IMR-90 (cell line): ENCODE results near the gene FBXW5. TPM values are rescaled to one million over a fixed set of nuclear protein-coding genes. Genes with fewer than 3 reads are reported as not detected.

ENCODE experiments used
- ATAC-seq: fragments of 200-7000 bp; cut with Tn5 transposase; 2 replicates; pipeline ENCODE4 v1.9.1; 2020; ENCODE audit warnings: low read depth, mild to moderate bottlenecking, moderate library complexity
- BruUV-seq: library from RNA; stranded (reverse); fragments of 400-500 nt; replicated peaks from 2 replicates; lab custom pipeline; 2021; lab: Mats Ljungman, UMichigan
- CTCF ChIA-PET: fragments of 300-600 bp; formaldehyde crosslinking; extraction: SDS; loops from one replicate; lab custom pipeline; 2021; ENCODE audit warnings: antibody characterized with exemption; lab: Yijun Ruan, JAX
- POLR2A ChIA-PET: fragments of 300-600 bp; sonication (Branson Sonifier 250); formaldehyde crosslinking; loops from one replicate; lab custom pipeline; 2022; ENCODE audit warnings: antibody characterized with exemption; ENCODE audit not compliant: unreplicated experiment; lab: Charles Lee
- DNase-seq: peaks from one replicate; pipeline ENCODE4 v3.0.0; 2013
- H2AFZ ChIP-seq: replicated peaks from 2 replicates; pipeline ENCODE3; 2013; ENCODE audit warnings: low read length, mild to moderate bottlenecking; ENCODE audit not compliant: poor library complexity
- H2AK5ac ChIP-seq: 2 replicates; pipeline ENCODE4 v1.6.1; 2013; ENCODE audit warnings: low read depth, low read length, inconsistent platforms
- H2AK9ac ChIP-seq: replicated peaks from 2 replicates; pipeline ENCODE3; 2013; ENCODE audit warnings: mild to moderate bottlenecking, low read depth, low read length, moderate library complexity; ENCODE audit not compliant: poor library complexity
- H2BK120ac ChIP-seq: 2 replicates; pipeline ENCODE4 v1.6.1; 2013; ENCODE audit warnings: low read depth, low read length, inconsistent platforms
- H2BK15ac ChIP-seq: 3 replicates; pipeline ENCODE4 v1.6.1; 2013; ENCODE audit warnings: low read depth, low read length, inconsistent platforms
- H2BK20ac ChIP-seq: 2 replicates; pipeline ENCODE4 v1.6.1; 2013; ENCODE audit warnings: low read depth, mild to moderate bottlenecking, inconsistent platforms, low read length, moderate library complexity
- H2BK5ac ChIP-seq: 2 replicates; pipeline ENCODE4 v1.6.1; 2013; ENCODE audit warnings: mild to moderate bottlenecking, low read depth, low read length, inconsistent platforms; ENCODE audit not compliant: poor library complexity, severe bottlenecking
- H3K14ac ChIP-seq: replicated peaks from 2 replicates; pipeline ENCODE4 v1.6.1; 2013; ENCODE audit warnings: low read depth, low read length, inconsistent platforms
- H3K18ac ChIP-seq: 2 replicates; pipeline ENCODE4 v1.6.1; 2013; ENCODE audit warnings: low read depth, low read length, control low read depth
- H3K23ac ChIP-seq: 2 replicates; pipeline ENCODE4 v1.6.1; 2013; ENCODE audit warnings: low read depth, low read length, inconsistent platforms
- H3K27ac ChIP-seq: 2 replicates; pipeline ENCODE4 v1.5.1; 2013; ENCODE audit warnings: mild to moderate bottlenecking, control low read depth, low read length; ENCODE audit not compliant: insufficient read depth
- H3K27me3 ChIP-seq: 2 replicates; pipeline ENCODE4 v1.6.1; 2013; ENCODE audit warnings: low read length; ENCODE audit not compliant: control insufficient read depth, insufficient read depth
- H3K36me3 ChIP-seq: 2 replicates; pipeline ENCODE4 v1.6.1; 2013; ENCODE audit warnings: low read length, mixed read lengths; ENCODE audit not compliant: control insufficient read depth, insufficient read depth
- H3K4ac ChIP-seq: 2 replicates; pipeline ENCODE4 v1.6.1; 2013; ENCODE audit warnings: low read depth, low read length, inconsistent platforms
- H3K4me1 ChIP-seq: 2 replicates; pipeline ENCODE4 v1.6.1; 2013; ENCODE audit warnings: low read length, mixed read lengths; ENCODE audit not compliant: control insufficient read depth, insufficient read depth
- H3K4me2 ChIP-seq: 2 replicates; pipeline ENCODE4 v1.6.1; 2013; ENCODE audit warnings: low read depth, mild to moderate bottlenecking, control low read depth, low read length, moderate library complexity
- H3K4me3 ChIP-seq: 2 replicates; pipeline ENCODE4 v1.5.1; 2013; ENCODE audit warnings: low read depth, mild to moderate bottlenecking, control low read depth, low read length, moderate library complexity; ENCODE audit not compliant: insufficient read depth
- H3K56ac ChIP-seq: 2 replicates; pipeline ENCODE4 v1.6.1; 2013; ENCODE audit warnings: low read length, inconsistent platforms; ENCODE audit not compliant: insufficient read depth; ENCODE audit errors: extremely low read depth
- H3K79me1 ChIP-seq, 2 experiments: 2 replicates each; pipeline ENCODE4 v1.6.1; 2013; ENCODE audit warnings: low read length in 2 of 2, inconsistent platforms in 1 of 2, low read depth in 1 of 2
- H3K9ac ChIP-seq: 2 replicates; pipeline ENCODE4 v1.6.1; 2013; ENCODE audit warnings: low read depth, low read length, control low read depth
- H3K9me1 ChIP-seq: 2 replicates; pipeline ENCODE4 v1.6.1; 2013; ENCODE audit warnings: low read length, inconsistent platforms; ENCODE audit not compliant: insufficient read depth
- H3K9me3 ChIP-seq: 2 replicates; pipeline ENCODE4 v1.6.1; 2013; ENCODE audit warnings: low read length; ENCODE audit not compliant: control insufficient read depth, insufficient read depth
- H4K20me1 ChIP-seq: 2 replicates; pipeline ENCODE4 v1.6.1; 2013; ENCODE audit warnings: low read length, inconsistent platforms; ENCODE audit not compliant: insufficient read depth
- H4K5ac ChIP-seq: 2 replicates; pipeline ENCODE4 v1.6.1; 2013; ENCODE audit warnings: mild to moderate bottlenecking, low read depth, low read length, control low read depth
- H4K8ac ChIP-seq, 2 experiments: 2 replicates each; pipeline ENCODE4 v1.6.1; 2013; ENCODE audit warnings: low read depth in 2 of 2, low read length in 2 of 2, control low read depth in 1 of 2, inconsistent platforms in 1 of 2
- H4K91ac ChIP-seq: 2 replicates; pipeline ENCODE4 v1.6.1; 2013; ENCODE audit warnings: low read depth, low read length, inconsistent platforms; ENCODE audit not compliant: insufficient read depth
- BHLHE40 ChIP-seq: fragments of 150-350 bp; IDR thresholded peaks from 2 replicates; pipeline ENCODE4 v1.6.1; 2016; ENCODE audit warnings: mild to moderate bottlenecking, low read depth, low read length
- MXI1 ChIP-seq: IDR thresholded peaks from 2 replicates; pipeline ENCODE4 v1.6.1; 2012; ENCODE audit warnings: low read depth, mild to moderate bottlenecking, low read length, moderate library complexity, borderline replicate concordance
- RCOR1 ChIP-seq: IDR thresholded peaks from 2 replicates; pipeline ENCODE4 v1.6.1; 2012; ENCODE audit warnings: mild to moderate bottlenecking, low read length, improper control_type of control experiment; ENCODE audit not compliant: insufficient replicate concordance
- WGBS, 2 experiments: methylation state at CpG; one replicate each; pipeline versions ENCODE4 v1.1.5 to v1.1.7; 2013; ENCODE audit warnings: missing lambda C conversion rate in 2 of 2; ENCODE audit not compliant: insufficient read length in 1 of 2; ENCODE audit errors: extremely low coverage in 2 of 2; 5-methylcytosine and 5-hydroxymethylcytosine counted together
- dilution Hi-C: fragments of 300-500 bp; cut with HindIII; formaldehyde crosslinking; loops from one replicate; pipeline ENCODE4 v1.14.3; 2018; ENCODE audit warnings: low sequenced_read_pairs; ENCODE audit not compliant: unreplicated experiment
- in situ Hi-C: fragments of 300-500 bp; cut with MboI; formaldehyde crosslinking; loops from 3 replicates; pipeline ENCODE4 v1.14.3; 2019; ENCODE audit warnings: low sequenced_read_pairs, inconsistent platforms, mixed read lengths
- intact Hi-C: fragments of 100-400 bp; cut with micrococcal nuclease; formaldehyde crosslinking; loops from 2 replicates; pipeline ENCODE4 v1.10.0; 2022
- polyA plus RNA-seq, 3 experiments: library from polyadenylated mRNA; depleted of rRNA; stranded (reverse); fragments of >200 nt; gene quantifications; 2 replicates each; pipeline ENCODE4 v1.2.3, GENCODE V29; 2012; ENCODE audit warnings: low replicate concordance in 1 of 3
- total RNA-seq: library from RNA; depleted of rRNA; stranded (reverse); fragments of >200 nt; gene quantifications from 2 replicates; pipeline ENCODE4 v1.2.3, GENCODE V29; 2012
- TF ChIP-seq, protein P1 (sequence below): fragments of 150-350 bp; IDR thresholded peaks from 2 replicates; pipeline ENCODE4 v1.6.1; 2017; ENCODE audit warnings: mild to moderate bottlenecking, antibody characterized with exemption, low read length, low read depth
- TF ChIP-seq, protein P2 (sequence below): fragments of 150-350 bp; IDR thresholded peaks from 2 replicates; pipeline ENCODE4 v1.6.1; 2016; ENCODE audit warnings: low read depth, mild to moderate bottlenecking, low read length, moderate library complexity, borderline replicate concordance

Gene FBXW5
- total and polyA plus RNA-seq, 2 of the 4 experiments (the other 2 are of a cell fraction), result 65.1 to 80.2 TPM

DNA sequence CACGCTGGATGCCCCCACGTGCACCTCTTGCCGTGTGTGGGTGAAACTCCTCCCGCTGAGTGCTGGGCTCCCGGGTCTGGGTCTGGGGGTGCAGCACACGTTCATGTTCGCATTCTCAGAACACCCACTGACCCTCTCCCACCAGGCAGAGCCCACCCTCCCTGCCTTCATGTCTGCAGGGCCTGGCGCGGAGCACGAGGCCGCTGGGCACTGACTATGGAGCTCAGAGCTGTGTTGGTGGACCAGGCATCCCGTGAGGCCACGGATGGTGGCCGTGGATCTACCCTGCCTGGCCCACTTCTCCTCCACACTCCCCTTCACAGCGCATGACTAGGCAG is 16.4 kb upstream of the FBXW5 start:
- no peak overlapping the region for H3K27ac ChIP-seq
- no peak overlapping the region for H3K9ac ChIP-seq
- ATAC-seq (no peak), DNase-seq (no peak)
- 72% methylated on average over 7 of the region's 15 CpGs; no CpG with 5 or more reads in 1 of the 2 experiments for WGBS, 2 experiments
- no peak overlapping the region for H2BK120ac ChIP-seq
- no peak overlapping the region for H2AK5ac ChIP-seq
- no peak overlapping the region for H4K5ac ChIP-seq
- H3K56ac ChIP-seq, result no peak overlapping the region
- H2AFZ ChIP-seq, result no peak overlapping the region
- peaks cover 3% of the 10 kb centered on the region for H3K9me3 ChIP-seq
- no peak overlapping the region for H3K4me3 ChIP-seq
- H3K4me2 ChIP-seq, result no peak overlapping the region
- H3K23ac ChIP-seq, result no peak overlapping the region
- no peak overlapping the region for H3K14ac ChIP-seq
- in situ Hi-C loops (no loop called here), intact Hi-C loops (no loop called here), dilution Hi-C loops (no loop called here)
- H3K9me1 ChIP-seq, result peaks cover 2% of the 10 kb centered on the region; the same call in 1 of the 2 replicates
- CTCF ChIA-PET, result interaction anchor here (1.0 kb wide), 1 partner anchor 13 kb away, joined by 4 read pairs; no protein-coding TSS in a partner anchor
- no peak overlapping the region for H4K8ac ChIP-seq
- H4K20me1 ChIP-seq, result no peaks in the 10 kb centered on the region
- H3K36me3 ChIP-seq, result no peaks in the 10 kb centered on the region
- no TSS peak for BruUV-seq
- H2AK9ac ChIP-seq, result peak overlapping the region; percentile 13
- no peak overlapping the region for H2BK15ac ChIP-seq
- no peak overlapping the region for H2BK5ac ChIP-seq
- no peak overlapping the region for H2BK20ac ChIP-seq
- no peak overlapping the region for H3K4ac ChIP-seq
- H4K91ac ChIP-seq, result no peak overlapping the region
- no peaks in the 10 kb centered on the region for H3K79me1 ChIP-seq
- H3K4me1 ChIP-seq, result no peaks in the 10 kb centered on the region
- no peak overlapping the region for H3K18ac ChIP-seq
- H3K27me3 ChIP-seq, result peaks cover 26% of the 10 kb centered on the region
- TF ChIP-seq RCOR1 (no peak), BHLHE40 (no peak), MXI1 (no peak)
- TF ChIP-seq, protein P1, sequence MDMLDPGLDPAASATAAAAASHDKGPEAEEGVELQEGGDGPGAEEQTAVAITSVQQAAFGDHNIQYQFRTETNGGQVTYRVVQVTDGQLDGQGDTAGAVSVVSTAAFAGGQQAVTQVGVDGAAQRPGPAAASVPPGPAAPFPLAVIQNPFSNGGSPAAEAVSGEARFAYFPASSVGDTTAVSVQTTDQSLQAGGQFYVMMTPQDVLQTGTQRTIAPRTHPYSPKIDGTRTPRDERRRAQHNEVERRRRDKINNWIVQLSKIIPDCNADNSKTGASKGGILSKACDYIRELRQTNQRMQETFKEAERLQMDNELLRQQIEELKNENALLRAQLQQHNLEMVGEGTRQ, result no peak
- TF ChIP-seq, protein P2, sequence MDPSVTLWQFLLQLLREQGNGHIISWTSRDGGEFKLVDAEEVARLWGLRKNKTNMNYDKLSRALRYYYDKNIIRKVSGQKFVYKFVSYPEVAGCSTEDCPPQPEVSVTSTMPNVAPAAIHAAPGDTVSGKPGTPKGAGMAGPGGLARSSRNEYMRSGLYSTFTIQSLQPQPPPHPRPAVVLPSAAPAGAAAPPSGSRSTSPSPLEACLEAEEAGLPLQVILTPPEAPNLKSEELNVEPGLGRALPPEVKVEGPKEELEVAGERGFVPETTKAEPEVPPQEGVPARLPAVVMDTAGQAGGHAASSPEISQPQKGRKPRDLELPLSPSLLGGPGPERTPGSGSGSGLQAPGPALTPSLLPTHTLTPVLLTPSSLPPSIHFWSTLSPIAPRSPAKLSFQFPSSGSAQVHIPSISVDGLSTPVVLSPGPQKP, result no peak
- POLR2A ChIA-PET, result no interaction called here
